ENCODE data around the gene ATP2C2.

Gene ATP2C2

DNA sequence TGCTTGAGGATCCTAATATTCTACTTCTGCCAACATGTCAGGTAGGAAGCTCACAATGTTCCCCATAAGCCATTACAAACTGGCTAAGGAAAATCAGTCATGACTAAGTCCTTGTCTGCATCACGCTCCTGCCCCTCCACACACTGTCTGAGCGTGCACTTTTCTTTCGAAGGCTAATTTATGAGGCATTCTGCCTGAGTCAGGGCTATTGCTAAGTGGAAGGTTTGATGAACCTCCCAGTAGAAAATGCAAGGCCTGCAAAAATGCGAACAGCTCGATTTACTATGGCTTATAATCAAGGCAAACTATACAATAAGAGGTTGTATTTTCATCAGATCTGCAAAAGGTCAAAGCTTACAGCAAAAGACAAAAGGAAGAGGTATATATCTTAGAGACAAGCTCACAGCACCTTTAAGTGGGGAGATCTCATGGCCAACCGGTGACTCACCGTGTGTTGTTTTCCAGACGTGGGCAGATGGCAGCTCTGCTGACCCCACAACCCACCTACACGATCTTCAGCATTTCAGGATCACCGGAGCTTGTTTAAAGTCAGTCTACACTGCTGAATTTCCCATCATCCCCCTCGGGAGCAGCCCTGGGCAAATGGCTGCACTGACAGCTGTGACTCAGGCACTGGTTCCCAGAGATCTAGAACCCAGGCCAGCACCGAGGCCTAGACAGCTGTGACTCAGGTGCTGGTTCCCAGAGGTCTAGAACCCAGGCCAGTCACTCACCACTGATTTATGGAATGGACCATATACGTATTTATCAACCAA, 110.0 kb downstream of the ATP2C2 start:
- ATAC-seq, result peak; percentile 77
- TF ChIP-seq ESRRG (CRISPR knock-in tag; IDR thresholded peaks at IDR 0.05), result no peak
- TF ChIP-seq CSDC2 (CRISPR knock-in tag; IDR thresholded peaks at IDR 0.05), result no peak
- no peak for TF ChIP-seq ZFP30 (CRISPR knock-in tag; IDR thresholded peaks at IDR 0.05)
- TF ChIP-seq, protein P1, sequence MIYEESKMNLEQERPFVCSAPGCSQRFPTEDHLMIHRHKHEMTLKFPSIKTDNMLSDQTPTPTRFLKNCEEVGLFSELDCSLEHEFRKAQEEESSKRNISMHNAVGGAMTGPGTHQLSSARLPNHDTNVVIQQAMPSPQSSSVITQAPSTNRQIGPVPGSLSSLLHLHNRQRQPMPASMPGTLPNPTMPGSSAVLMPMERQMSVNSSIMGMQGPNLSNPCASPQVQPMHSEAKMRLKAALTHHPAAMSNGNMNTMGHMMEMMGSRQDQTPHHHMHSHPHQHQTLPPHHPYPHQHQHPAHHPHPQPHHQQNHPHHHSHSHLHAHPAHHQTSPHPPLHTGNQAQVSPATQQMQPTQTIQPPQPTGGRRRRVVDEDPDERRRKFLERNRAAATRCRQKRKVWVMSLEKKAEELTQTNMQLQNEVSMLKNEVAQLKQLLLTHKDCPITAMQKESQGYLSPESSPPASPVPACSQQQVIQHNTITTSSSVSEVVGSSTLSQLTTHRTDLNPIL (CRISPR knock-in tag; IDR thresholded peaks at IDR 0.05; ENCODE audit: low read depth), result no peak
- TF ChIP-seq, protein P2, sequence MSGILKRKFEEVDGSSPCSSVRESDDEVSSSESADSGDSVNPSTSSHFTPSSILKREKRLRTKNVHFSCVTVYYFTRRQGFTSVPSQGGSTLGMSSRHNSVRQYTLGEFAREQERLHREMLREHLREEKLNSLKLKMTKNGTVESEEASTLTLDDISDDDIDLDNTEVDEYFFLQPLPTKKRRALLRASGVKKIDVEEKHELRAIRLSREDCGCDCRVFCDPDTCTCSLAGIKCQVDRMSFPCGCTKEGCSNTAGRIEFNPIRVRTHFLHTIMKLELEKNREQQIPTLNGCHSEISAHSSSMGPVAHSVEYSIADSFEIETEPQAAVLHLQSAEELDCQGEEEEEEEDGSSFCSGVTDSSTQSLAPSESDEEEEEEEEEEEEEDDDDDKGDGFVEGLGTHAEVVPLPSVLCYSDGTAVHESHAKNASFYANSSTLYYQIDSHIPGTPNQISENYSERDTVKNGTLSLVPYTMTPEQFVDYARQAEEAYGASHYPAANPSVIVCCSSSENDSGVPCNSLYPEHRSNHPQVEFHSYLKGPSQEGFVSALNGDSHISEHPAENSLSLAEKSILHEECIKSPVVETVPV (CRISPR knock-in tag; IDR thresholded peaks at IDR 0.05), result no peak
- no peak for TF ChIP-seq ZFP3 (CRISPR knock-in tag; IDR thresholded peaks at IDR 0.05)
- TF ChIP-seq OSR1 (CRISPR knock-in tag; IDR thresholded peaks at IDR 0.05), result no peak
- TF ChIP-seq RARB (CRISPR knock-in tag; IDR thresholded peaks at IDR 0.05), result no peak
- TF ChIP-seq ZNF8 (CRISPR knock-in tag; IDR thresholded peaks at IDR 0.05), result no peak
- TF ChIP-seq BACH2 (CRISPR knock-in tag; IDR thresholded peaks at IDR 0.05; ENCODE audit: borderline replicate concordance), result no peak
- no peak for TF ChIP-seq ARNTL (CRISPR knock-in tag; IDR thresholded peaks at IDR 0.05; ENCODE audit: borderline replicate concordance, low read depth)
- TF ChIP-seq, protein P3, sequence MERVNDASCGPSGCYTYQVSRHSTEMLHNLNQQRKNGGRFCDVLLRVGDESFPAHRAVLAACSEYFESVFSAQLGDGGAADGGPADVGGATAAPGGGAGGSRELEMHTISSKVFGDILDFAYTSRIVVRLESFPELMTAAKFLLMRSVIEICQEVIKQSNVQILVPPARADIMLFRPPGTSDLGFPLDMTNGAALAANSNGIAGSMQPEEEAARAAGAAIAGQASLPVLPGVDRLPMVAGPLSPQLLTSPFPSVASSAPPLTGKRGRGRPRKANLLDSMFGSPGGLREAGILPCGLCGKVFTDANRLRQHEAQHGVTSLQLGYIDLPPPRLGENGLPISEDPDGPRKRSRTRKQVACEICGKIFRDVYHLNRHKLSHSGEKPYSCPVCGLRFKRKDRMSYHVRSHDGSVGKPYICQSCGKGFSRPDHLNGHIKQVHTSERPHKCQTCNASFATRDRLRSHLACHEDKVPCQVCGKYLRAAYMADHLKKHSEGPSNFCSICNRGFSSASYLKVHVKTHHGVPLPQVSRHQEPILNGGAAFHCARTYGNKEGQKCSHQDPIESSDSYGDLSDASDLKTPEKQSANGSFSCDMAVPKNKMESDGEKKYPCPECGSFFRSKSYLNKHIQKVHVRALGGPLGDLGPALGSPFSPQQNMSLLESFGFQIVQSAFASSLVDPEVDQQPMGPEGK (CRISPR knock-in tag; IDR thresholded peaks at IDR 0.05; ENCODE audit: borderline replicate concordance), result no peak
- TF ChIP-seq TOX (CRISPR knock-in tag; IDR thresholded peaks at IDR 0.05; ENCODE audit: borderline replicate concordance), result no peak
- no peak for TF ChIP-seq GLIS3 (CRISPR knock-in tag; IDR thresholded peaks at IDR 0.05)
- TF ChIP-seq, protein P4, sequence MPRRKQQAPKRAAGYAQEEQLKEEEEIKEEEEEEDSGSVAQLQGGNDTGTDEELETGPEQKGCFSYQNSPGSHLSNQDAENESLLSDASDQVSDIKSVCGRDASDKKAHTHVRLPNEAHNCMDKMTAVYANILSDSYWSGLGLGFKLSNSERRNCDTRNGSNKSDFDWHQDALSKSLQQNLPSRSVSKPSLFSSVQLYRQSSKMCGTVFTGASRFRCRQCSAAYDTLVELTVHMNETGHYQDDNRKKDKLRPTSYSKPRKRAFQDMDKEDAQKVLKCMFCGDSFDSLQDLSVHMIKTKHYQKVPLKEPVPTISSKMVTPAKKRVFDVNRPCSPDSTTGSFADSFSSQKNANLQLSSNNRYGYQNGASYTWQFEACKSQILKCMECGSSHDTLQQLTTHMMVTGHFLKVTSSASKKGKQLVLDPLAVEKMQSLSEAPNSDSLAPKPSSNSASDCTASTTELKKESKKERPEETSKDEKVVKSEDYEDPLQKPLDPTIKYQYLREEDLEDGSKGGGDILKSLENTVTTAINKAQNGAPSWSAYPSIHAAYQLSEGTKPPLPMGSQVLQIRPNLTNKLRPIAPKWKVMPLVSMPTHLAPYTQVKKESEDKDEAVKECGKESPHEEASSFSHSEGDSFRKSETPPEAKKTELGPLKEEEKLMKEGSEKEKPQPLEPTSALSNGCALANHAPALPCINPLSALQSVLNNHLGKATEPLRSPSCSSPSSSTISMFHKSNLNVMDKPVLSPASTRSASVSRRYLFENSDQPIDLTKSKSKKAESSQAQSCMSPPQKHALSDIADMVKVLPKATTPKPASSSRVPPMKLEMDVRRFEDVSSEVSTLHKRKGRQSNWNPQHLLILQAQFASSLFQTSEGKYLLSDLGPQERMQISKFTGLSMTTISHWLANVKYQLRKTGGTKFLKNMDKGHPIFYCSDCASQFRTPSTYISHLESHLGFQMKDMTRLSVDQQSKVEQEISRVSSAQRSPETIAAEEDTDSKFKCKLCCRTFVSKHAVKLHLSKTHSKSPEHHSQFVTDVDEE (CRISPR knock-in tag; IDR thresholded peaks at IDR 0.05), result no peak
- no peak for TF ChIP-seq ZNF70 (CRISPR knock-in tag; IDR thresholded peaks at IDR 0.05)
- TF ChIP-seq ZC3H10 (CRISPR knock-in tag; IDR thresholded peaks at IDR 0.05), result no peak
- TF ChIP-seq ZNF565 (CRISPR knock-in tag; conservative IDR thresholded peaks at IDR 0.05; ENCODE audit: low read depth), result no peak
- TF ChIP-seq TCF4 (CRISPR knock-in tag; IDR thresholded peaks at IDR 0.05; ENCODE audit: borderline replicate concordance), result no peak

DNA sequence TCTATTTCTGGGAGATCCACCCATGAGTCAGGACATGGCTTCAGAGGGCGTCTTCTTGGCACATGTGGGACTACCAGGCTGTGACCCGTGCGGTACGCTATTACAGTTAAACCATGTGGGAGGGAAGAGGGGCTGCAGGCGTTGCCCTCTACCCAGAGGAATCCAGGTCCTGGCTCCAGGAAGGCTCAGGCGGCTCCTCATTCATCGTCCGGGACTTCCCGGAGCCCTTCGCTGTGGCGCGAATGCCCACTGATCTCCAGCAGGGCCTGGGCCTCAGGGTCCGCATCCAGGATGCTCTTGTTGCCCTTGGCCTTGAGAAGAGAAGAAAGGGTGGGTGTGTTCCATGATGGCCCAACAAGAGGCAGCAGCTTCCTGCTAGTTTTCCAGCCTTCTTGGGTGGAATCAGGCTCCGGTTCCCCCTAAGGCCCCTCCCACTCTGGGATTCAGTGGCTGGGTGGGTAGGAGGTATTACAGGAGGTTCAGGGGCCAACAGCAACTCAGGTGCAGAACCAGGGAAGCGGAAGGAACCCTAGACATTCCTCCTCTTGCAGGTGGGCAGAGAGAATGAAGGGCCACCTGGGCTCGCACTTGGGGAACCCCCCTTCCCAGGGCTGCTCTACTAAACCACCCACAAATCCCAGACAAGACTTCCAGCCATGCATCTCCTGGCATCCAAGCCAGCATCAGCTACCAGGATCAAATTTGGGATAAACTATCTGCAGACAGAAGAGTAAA, 111.5 kb downstream of the ATP2C2 start:
- no peak for ATAC-seq
- TF ChIP-seq TCF4 (CRISPR knock-in tag; IDR thresholded peaks at IDR 0.05; ENCODE audit: borderline replicate concordance) (no peak), ESRRG (CRISPR knock-in tag; IDR thresholded peaks at IDR 0.05) (no peak), ZNF565 (CRISPR knock-in tag; conservative IDR thresholded peaks at IDR 0.05; ENCODE audit: low read depth) (no peak)
- TF ChIP-seq, protein P3 (CRISPR knock-in tag; IDR thresholded peaks at IDR 0.05; ENCODE audit: borderline replicate concordance), result no peak
- TF ChIP-seq, protein P5, sequence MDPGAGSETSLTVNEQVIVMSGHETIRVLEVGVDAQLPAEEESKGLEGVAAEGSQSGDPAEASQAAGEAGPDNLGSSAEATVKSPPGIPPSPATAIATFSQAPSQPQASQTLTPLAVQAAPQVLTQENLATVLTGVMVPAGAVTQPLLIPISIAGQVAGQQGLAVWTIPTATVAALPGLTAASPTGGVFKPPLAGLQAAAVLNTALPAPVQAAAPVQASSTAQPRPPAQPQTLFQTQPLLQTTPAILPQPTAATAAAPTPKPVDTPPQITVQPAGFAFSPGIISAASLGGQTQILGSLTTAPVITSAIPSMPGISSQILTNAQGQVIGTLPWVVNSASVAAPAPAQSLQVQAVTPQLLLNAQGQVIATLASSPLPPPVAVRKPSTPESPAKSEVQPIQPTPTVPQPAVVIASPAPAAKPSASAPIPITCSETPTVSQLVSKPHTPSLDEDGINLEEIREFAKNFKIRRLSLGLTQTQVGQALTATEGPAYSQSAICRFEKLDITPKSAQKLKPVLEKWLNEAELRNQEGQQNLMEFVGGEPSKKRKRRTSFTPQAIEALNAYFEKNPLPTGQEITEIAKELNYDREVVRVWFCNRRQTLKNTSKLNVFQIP (CRISPR knock-in tag; IDR thresholded peaks at IDR 0.05; ENCODE audit: borderline replicate concordance, low read depth), result no peak
